HUES64 (cell line): ENCODE data around the gene LAMA1.
"Not testable (repeated sequence)": the region's sequence is repeated elsewhere in the genome, so short reads cannot be mapped to it uniquely, and the experiment has no call there.

Source experiments
- H3K27ac ChIP-seq: 2 replicates; pipeline ENCODE4 v1.7.0; 2013; ENCODE audit warnings: low read depth, low read length, inconsistent platforms
- H3K27me3 ChIP-seq: 2 replicates; pipeline ENCODE4 v1.6.1; 2013; ENCODE audit warnings: mild to moderate bottlenecking, low read length; ENCODE audit not compliant: insufficient read depth
- H3K36me3 ChIP-seq: 2 replicates; pipeline ENCODE4 v1.6.1; 2013; ENCODE audit warnings: mild to moderate bottlenecking, low read length; ENCODE audit not compliant: insufficient read depth
- H3K4me1 ChIP-seq: 2 replicates; pipeline ENCODE4 v1.6.1; 2013; ENCODE audit warnings: mild to moderate bottlenecking, low read length, moderate library complexity; ENCODE audit not compliant: insufficient read depth
- H3K4me3 ChIP-seq: 2 replicates; pipeline ENCODE4 v1.5.1; 2013; ENCODE audit warnings: mild to moderate bottlenecking, low read length, moderate library complexity
- H3K9ac ChIP-seq: 2 replicates; pipeline ENCODE4 v1.6.1; 2013; ENCODE audit warnings: mild to moderate bottlenecking, low read depth, low read length
- H3K9me3 ChIP-seq: 2 replicates; pipeline ENCODE4 v1.6.1; 2013; ENCODE audit warnings: low read depth, low read length; ENCODE audit not compliant: insufficient read depth
- WGBS: fragments of 150-250, 120-280 bp; methylation state at CpG from one replicate; pipeline ENCODE4 v1.1.7; 2013; ENCODE audit warnings: missing lambda C conversion rate; 5-methylcytosine and 5-hydroxymethylcytosine counted together

Gene LAMA1

DNA sequence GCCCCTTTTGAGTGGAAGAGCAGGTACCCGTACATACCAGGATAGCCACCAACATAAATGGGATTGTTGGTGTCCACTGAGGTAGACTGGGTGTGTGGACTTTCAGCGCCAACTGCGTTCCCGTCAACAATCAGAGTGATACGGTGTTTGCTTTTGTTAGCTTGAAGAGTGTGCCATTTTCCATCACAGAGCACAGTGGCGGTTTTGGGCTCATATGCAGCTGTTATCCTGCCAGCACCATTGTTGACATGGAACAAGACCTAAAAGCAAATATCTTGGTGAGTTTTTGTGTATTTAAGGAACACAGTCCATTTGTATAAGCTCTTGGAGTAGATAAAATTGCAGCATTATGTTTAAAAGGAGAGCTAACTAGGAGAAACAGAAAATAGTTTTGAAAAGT, 174.5 kb downstream of the LAMA1 start:
- 93% methylated on average over 6 of the region's 6 CpGs for WGBS
- Histone ChIP-seq H3K36me3 (peaks cover 69% of the 10 kb centered on the region), H3K27me3 (no peaks in the 10 kb centered on the region), H3K4me3 (no peak overlapping the region), H3K4me1 (no peaks in the 10 kb centered on the region), H3K27ac (no peak overlapping the region), H3K9me3 (no peaks in the 10 kb centered on the region), H3K9ac (no peak overlapping the region)

DNA sequence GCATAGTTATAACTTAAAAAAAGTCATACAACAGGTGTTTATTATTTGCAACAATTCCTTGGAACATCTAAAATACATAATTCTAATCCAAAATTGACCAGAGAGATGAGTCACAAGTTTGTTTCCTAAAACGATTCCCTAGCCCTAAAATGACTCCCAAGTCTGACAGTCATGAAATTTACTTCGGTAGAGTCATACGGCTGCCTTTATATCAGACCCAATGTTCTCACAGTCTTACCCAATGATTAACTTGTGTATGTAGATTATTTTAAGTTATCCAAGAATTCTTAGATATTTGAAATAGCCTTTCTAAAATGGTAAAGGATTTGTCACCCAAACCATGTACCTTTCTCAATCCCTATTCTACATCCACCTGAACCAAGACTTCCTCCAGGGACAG, 174.9 kb downstream of the LAMA1 start:
- no peaks in the 10 kb centered on the region for H3K27me3 ChIP-seq
- 96% methylated on average over 3 of the region's 3 CpGs for WGBS
- H3K9ac ChIP-seq, result no peak overlapping the region
- H3K36me3 ChIP-seq, result peaks cover 65% of the 10 kb centered on the region
- no peaks in the 10 kb centered on the region for H3K4me1 ChIP-seq
- H3K27ac ChIP-seq, result no peak overlapping the region
- no peaks in the 10 kb centered on the region for H3K9me3 ChIP-seq
- no peak overlapping the region for H3K4me3 ChIP-seq

DNA sequence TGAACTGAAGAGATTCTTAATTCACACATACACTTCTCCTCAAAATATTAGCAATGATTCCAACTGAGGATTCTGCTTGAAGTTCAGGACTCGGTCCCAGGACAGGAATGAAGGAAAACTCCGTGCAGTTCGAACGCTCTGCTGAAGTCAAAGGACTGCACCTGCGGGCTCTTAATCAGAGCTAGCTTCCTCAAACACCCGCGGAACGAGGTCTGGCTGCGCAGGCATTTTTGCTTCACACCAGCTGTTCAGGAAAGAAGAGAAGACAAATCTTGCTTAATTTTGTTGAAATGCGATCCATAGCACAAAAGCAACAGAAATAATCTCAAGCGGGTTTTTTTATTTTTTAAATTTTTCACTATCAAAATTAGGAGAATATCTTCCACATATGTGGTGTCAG, 175.6 kb downstream of the LAMA1 start:
- H3K4me3 ChIP-seq, result no peak overlapping the region
- H3K36me3 ChIP-seq, result peaks cover 57% of the 10 kb centered on the region
- no peak overlapping the region for H3K27ac ChIP-seq
- WGBS, result 95% methylated on average over 10 of the region's 11 CpGs
- no peaks in the 10 kb centered on the region for H3K9me3 ChIP-seq
- no peak overlapping the region for H3K9ac ChIP-seq
- H3K27me3 ChIP-seq, result no peaks in the 10 kb centered on the region
- no peaks in the 10 kb centered on the region for H3K4me1 ChIP-seq

DNA sequence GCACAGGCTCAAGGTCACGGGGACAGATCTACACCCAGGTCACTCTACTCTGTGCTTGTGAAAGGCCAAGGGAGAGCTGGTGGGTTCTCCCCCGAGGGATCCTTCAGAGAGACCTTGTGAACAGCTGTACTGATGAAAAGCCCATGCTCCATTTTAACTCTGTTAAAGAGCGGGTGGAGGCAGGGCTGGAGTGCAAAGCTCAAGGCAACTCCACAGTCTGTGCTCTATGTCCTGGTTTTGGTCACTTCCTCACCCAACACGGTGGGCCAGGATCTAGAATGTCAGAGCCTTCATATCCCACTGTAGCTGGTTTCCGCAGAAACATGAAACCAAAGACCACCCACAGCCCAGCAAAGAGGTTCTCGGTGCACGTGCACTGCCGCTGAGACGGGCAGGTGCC, 177.1 kb downstream of the LAMA1 start:
- Histone ChIP-seq H3K9ac (no peak overlapping the region), H3K4me3 (no peak overlapping the region), H3K4me1 (no peaks in the 10 kb centered on the region), H3K27me3 (no peaks in the 10 kb centered on the region), H3K27ac (no peak overlapping the region), H3K36me3 (peaks cover 44% of the 10 kb centered on the region), H3K9me3 (no peaks in the 10 kb centered on the region)
- WGBS, result 94% methylated on average over 9 of the region's 9 CpGs

DNA sequence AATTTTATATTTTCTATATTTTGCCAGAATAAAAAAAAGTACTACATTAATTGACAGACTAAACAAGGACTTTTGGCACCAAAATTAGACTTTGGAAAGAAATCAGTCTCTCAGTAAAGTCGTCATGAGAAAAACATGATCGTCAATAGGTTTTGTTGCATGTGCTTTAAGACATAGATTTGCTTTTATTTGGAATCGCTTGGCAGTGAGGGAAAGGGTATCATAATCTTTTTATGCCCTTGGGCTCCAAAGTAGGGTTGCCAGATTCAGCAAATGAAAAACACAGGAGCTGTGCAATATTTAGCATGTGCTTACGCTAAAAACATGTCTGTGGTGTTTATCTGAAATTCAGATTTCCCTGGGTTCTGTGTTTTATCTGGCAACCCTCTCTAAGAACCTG, 177.6 kb downstream of the LAMA1 start:
- H3K27me3 ChIP-seq, result no peaks in the 10 kb centered on the region
- no peak overlapping the region for H3K27ac ChIP-seq
- WGBS, result 94% methylated on average over 4 of the region's 4 CpGs
- H3K4me1 ChIP-seq, result no peaks in the 10 kb centered on the region
- H3K9me3 ChIP-seq, result no peaks in the 10 kb centered on the region
- H3K4me3 ChIP-seq, result no peak overlapping the region
- peaks cover 39% of the 10 kb centered on the region for H3K36me3 ChIP-seq
- no peak overlapping the region for H3K9ac ChIP-seq

DNA sequence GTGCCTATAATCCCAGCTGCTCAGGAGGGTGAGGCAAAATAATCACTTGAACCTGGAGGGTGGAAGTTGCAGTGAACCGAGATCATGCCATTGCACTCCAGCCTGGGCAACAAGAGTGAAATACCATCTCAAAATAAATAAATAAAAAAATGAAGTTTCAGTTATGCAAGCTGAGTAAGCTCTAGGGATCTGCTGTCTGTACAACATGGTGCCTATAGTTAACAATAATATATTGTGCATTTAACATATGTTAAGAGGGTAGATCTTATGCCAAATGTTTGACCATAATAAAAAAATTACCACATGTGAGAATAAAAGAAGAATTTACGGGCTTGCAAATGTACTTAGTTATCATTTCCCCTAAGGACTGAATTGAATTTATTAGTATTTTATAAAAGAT, 179.2 kb downstream of the LAMA1 start:
- WGBS, result 89% methylated on average over 1 of the region's 2 CpGs

DNA sequence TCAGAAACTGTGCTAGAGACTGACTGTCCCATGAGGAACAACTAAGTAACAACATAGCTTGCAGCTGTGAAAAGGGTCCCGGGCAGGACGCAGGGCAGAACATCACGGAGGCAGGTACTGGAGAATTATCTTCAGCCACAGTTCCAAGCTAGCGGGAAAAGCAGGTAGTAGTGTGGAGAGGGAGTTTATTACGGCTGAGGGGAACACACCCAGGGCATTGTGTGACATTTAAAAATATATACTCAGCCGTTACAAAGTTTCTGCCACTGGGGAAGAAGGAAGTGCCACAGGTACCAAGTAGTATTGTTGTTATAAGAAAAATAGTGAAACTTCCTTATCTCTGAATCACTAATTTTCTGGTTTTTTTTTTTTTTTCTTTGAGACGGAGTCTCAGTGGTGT, 179.6 kb downstream of the LAMA1 start:
- no peak overlapping the region for H3K4me3 ChIP-seq
- H3K27me3 ChIP-seq, result no peaks in the 10 kb centered on the region
- H3K9ac ChIP-seq, result no peak overlapping the region
- H3K9me3 ChIP-seq, result no peaks in the 10 kb centered on the region
- WGBS, result 94% methylated on average over 7 of the region's 7 CpGs
- peaks cover 26% of the 10 kb centered on the region for H3K36me3 ChIP-seq
- H3K27ac ChIP-seq, result no peak overlapping the region
- no peaks in the 10 kb centered on the region for H3K4me1 ChIP-seq

More for the DNA sequence above, 179.2 kb downstream of the LAMA1 start:
- not testable (repeated sequence) for H3K4me3 ChIP-seq, H3K9me3 ChIP-seq, H3K4me1 ChIP-seq, H3K27me3 ChIP-seq, H3K27ac ChIP-seq, H3K9ac ChIP-seq
- H3K36me3 ChIP-seq, result peaks cover 29% of the 10 kb centered on the region

DNA sequence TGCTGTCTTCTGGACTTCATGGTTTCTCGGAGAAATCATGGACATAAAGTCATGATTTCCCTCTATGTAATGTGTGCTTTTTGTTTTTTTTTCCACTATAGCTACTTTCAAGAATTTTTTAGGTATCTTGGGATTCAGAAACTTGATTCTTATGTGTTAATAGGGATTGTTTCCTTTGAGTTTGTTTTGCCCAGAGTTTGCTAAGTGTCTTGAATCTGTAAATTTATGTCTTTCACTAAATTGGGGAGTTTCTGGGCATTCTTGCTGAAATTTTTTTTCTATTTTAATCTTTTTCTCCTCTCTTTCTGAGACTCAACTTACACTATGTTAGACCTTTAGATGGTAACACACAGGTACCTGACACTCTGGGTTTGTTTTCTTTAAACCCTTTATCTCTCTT, 182.7 kb downstream of the LAMA1 start:
- Histone ChIP-seq H3K4me1 (no peaks in the 10 kb centered on the region), H3K4me3 (no peak overlapping the region), H3K9ac (no peak overlapping the region), H3K27ac (no peak overlapping the region), H3K27me3 (no peaks in the 10 kb centered on the region), H3K9me3 (no peaks in the 10 kb centered on the region), H3K36me3 (no peaks in the 10 kb centered on the region)
- WGBS, result 80% methylated on average over 1 of the region's 1 CpG

DNA sequence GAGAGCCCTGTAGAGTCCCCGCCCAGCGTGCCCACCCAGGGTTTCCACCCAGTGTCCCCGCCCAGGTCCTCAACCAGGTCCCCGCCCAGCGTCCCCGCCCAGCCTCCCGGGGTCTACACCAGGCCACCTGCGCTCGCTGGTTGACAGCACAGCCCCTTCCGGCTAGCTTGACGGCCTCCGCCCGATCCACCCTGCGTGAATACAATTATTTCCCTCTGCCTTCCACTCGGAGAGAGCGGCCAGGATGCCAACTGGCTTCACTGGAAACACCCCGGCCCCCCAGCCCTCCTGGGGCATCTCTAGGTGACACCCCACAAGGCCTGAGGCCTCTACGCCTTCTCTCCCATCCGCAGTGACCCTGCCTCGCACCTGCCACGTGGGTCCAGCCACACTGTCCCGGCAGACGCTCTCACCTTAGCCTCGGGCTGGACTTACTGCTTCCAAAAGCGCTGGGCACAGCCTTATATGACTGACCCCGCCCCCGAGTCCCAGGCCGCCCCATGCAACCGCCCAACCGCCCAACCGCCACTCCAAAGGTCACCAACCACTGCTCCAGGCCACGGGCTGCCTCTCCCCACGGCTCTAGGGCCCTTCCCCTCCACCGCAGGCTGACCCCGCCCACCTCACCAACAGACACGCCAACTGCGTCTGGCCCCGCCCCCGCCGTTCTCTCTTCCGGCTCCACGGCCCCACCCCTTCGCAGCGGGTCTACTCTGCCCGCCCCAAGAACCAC, 188.1 kb downstream of the LAMA1 start:
- no peak overlapping the region for H3K4me3 ChIP-seq
- no peaks in the 10 kb centered on the region for H3K27me3 ChIP-seq
- no peak overlapping the region for H3K27ac ChIP-seq
- no peaks in the 10 kb centered on the region for H3K9me3 ChIP-seq
- 91% methylated on average over 45 of the region's 45 CpGs for WGBS
- no peaks in the 10 kb centered on the region for H3K36me3 ChIP-seq
- no peak overlapping the region for H3K9ac ChIP-seq
- no peaks in the 10 kb centered on the region for H3K4me1 ChIP-seq

DNA sequence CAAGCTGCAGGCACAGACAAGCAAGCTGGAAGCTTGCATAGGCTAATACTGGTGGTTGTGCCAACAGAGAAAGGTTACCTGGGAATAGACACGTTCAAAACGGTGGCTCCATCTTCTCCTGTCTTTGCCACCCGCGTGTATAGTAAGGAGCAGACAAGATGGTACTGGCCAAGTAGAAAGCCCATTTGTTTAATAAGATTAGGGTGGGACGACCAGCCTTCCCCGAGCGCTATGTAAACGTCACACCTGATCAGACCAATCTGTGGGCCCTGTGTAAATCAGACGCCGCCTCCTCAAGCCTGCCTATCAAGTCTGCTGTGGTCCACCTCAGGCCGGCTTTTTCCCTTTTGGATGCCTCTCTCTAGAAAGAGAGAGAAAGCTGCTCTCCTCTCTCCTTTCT, 189.2 kb downstream of the LAMA1 start:
- Histone ChIP-seq H3K9me3 (no peaks in the 10 kb centered on the region), H3K9ac (no peak overlapping the region), H3K27ac (no peak overlapping the region), H3K4me3 (no peak overlapping the region), H3K36me3 (no peaks in the 10 kb centered on the region), H3K27me3 (no peaks in the 10 kb centered on the region), H3K4me1 (no peaks in the 10 kb centered on the region)
- 84% methylated on average over 11 of the region's 11 CpGs for WGBS

DNA sequence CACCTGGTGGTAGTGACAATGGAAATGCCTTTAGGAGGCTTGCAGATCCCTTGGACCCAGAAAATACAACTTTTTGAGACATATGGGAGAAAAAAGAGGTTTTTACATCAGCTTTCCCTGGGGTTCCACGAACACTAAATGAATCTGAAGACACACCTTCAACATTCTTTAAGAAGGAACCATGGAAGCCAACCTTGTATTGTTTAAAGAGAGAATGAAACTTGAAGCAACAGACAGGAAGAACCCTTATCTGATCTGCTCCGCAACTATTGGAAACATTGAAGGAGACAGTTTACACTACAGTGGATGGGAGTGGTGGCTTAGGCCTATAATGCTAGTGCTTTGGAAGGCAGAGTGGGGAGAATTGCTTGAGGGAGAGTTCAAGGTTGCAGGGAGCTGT, 190.4 kb downstream of the LAMA1 start:
- H3K9me3 ChIP-seq, result no peaks in the 10 kb centered on the region
- no peaks in the 10 kb centered on the region for H3K36me3 ChIP-seq
- no peaks in the 10 kb centered on the region for H3K4me1 ChIP-seq
- 94% methylated on average over 1 of the region's 2 CpGs for WGBS
- H3K4me3 ChIP-seq, result no peak overlapping the region
- no peaks in the 10 kb centered on the region for H3K27me3 ChIP-seq
- no peak overlapping the region for H3K27ac ChIP-seq
- H3K9ac ChIP-seq, result no peak overlapping the region

DNA sequence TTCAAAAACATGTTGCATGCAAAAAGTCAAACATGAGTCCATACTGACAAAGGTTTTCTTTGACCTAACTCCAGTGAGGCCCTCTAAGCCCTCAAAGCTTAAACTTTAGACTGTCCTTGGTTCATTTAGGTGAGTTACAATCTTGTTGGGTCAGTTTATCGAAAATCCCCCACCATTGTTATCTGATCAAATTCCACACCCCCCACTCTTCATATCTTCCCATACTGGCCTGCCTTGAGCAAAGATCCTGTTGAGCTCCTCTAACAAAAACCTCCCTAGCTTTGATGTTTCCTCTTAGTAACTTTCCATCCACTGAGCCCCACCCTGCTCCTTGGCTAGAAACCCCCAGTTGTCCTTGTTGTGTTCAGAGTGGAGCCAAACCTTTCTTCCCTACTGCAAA, 194.4 kb downstream of the LAMA1 start:
- no peak overlapping the region for H3K27ac ChIP-seq
- H3K4me3 ChIP-seq, result no peak overlapping the region
- 96% methylated on average over 1 of the region's 1 CpG for WGBS
- no peaks in the 10 kb centered on the region for H3K36me3 ChIP-seq
- no peak overlapping the region for H3K9ac ChIP-seq
- H3K9me3 ChIP-seq, result no peaks in the 10 kb centered on the region
- no peaks in the 10 kb centered on the region for H3K4me1 ChIP-seq
- no peaks in the 10 kb centered on the region for H3K27me3 ChIP-seq
